ENCODE data around the gene CDK11A. TPM values are rescaled to one million over a fixed set of nuclear protein-coding genes. Genes with fewer than 3 reads are reported as not detected.

The CDK11A gene
- total and polyA plus RNA-seq, 4 donors, result 16.5 to 45.1 (median 27.3) TPM

DNA sequence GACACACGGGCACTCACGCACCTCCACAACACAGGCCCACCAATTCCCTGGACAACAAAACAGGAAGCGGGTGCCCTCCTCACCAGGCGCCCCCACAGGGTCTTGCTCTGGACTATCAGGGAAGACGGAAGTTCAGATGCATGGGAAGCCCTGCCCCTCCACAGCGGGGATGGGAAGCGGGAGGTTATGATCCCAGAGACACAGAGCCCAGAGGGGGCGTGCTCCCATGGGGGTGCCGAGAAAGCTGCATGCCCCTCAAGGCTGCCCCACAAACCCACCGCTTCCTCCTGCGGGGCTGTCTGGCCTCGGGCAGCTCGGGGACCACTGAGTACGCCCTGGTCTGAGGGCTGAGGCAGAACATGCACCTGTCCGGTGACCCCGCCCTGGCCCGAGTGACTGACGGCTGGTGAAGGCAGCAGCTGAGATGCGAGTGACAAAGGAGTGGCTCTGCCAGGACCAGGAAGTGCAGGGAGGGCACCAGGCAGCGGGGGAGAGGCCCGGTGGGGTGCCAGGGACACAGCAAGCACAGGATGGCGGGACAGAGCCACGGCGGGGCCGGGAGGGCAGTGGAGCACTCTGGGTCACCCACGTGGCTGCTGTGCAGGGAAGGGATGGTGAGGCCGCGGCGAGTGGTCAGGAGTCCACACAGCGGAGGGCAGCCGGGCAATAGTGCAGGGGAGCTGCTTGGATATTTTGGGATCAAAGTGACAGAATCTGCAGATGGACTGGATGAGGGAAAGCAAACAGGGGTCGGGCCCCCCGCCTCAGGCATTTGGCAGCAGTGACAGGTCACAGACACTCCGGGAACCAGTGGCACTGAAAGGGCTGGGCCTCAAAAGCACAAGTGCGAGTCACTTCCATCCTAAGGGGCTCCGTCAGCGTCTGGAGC is 35.5 kb upstream of the CDK11A start:
- no peak for TF ChIP-seq CTCF (IDR thresholded peaks at IDR 0.05; ENCODE audit: control extremely low read depth, extremely low read depth)
- Histone ChIP-seq H3K27me3 (ENCODE audit: control insufficient read depth in 3 of 3, insufficient read depth in 3 of 3, low read length in 2 of 3) (no peaks in the 10 kb centered on the region), H3K4me3 (no peak overlapping the region), H3K27ac (ENCODE audit: low read depth in 1 of 2, low read length in 1 of 2) (peak overlapping the region in 1 of 2 donors; percentile 83), H3K9ac (ENCODE audit: insufficient read depth in 1 of 2, low read length in 2 of 2) (no peak overlapping the region), H3K4me1 (ENCODE audit: control insufficient read depth in 5 of 5, insufficient read depth in 5 of 5, low read length in 5 of 5) (peaks cover 0 to 12% (median 0%) of the 10 kb centered on the region in 5 donors), H3K9me3 (ENCODE audit: control insufficient read depth in 4 of 4, insufficient read depth in 3 of 4, low read length in 3 of 4) (no peaks in the 10 kb centered on the region), H3K36me3 (ENCODE audit: control insufficient read depth in 4 of 4, insufficient read depth in 4 of 4, low read length in 4 of 4) (peaks cover 4 to 69% (median 20%) of the 10 kb centered on the region in 4 donors)
- ATAC-seq (ENCODE audit: insufficient read depth, low FRiP score) (no peak), DNase-seq (no peak)
- 91 to 93% methylated on average over 37 of the region's 37 CpGs for WGBS, 2 donors

GRCh38 chr1:1758692-1759455 is 34.7 kb upstream of the CDK11A start:
- peaks cover 0 to 9% (median 0%) of the 10 kb centered on the region in 5 donors for H3K4me1 ChIP-seq (ENCODE audit: control insufficient read depth in 5 of 5, insufficient read depth in 5 of 5, low read length in 5 of 5)
- no peak overlapping the region for H3K4me3 ChIP-seq
- peak overlapping the region in 1 of 2 donors; percentile 83 for H3K27ac ChIP-seq (ENCODE audit: low read depth in 1 of 2, low read length in 1 of 2)
- TF ChIP-seq CTCF (IDR thresholded peaks at IDR 0.05; ENCODE audit: control extremely low read depth, extremely low read depth), result no peak
- H3K36me3 ChIP-seq (ENCODE audit: control insufficient read depth in 4 of 4, insufficient read depth in 4 of 4, low read length in 4 of 4), result peaks cover 4 to 71% (median 19%) of the 10 kb centered on the region in 4 donors
- ATAC-seq (ENCODE audit: insufficient read depth, low FRiP score) (peak; percentile 89), DNase-seq (no peak)
- H3K27me3 ChIP-seq (ENCODE audit: control insufficient read depth in 3 of 3, insufficient read depth in 3 of 3, low read length in 2 of 3), result no peaks in the 10 kb centered on the region
- WGBS, 2 donors, result 61% methylated on average over 29 to 34 of the region's 34 CpGs
- no peaks in the 10 kb centered on the region for H3K9me3 ChIP-seq (ENCODE audit: control insufficient read depth in 4 of 4, insufficient read depth in 3 of 4, low read length in 3 of 4)
- no peak overlapping the region for H3K9ac ChIP-seq (ENCODE audit: insufficient read depth in 1 of 2, low read length in 2 of 2)

DNA sequence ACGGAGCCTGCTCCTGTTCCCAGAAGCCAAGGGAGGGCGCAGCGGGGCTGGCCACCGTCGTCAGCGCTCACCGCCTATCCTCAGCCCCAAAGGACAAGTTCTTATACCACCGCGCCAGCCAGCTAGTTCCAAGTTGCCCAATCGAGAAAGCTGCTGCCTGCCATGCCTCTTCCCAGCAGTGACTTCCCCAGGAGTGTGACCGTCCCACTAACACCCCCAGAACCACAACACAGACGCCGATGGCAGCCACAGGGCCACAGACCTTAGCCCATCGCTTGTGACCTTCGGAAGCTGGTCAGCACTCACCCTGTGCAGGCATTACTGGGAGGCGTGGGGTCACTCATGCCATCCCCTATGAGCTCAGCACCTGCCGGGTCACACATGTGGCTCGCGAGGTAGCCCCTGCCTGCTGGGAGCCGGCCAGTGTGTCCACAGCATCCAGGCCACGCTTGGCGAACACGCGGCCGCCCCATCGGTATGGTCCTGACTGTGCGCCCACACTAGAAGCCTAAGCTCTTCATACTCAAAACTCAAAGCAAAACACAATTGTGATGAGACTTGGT is 34.0 kb upstream of the CDK11A start:
- peaks cover 4 to 76% (median 23%) of the 10 kb centered on the region in 4 donors for H3K36me3 ChIP-seq (ENCODE audit: control insufficient read depth in 4 of 4, insufficient read depth in 4 of 4, low read length in 4 of 4)
- DNase-seq, result no peak
- H3K27ac ChIP-seq (ENCODE audit: low read depth in 1 of 2, low read length in 1 of 2), result peak overlapping the region in 1 of 2 donors; percentile 55
- no peaks in the 10 kb centered on the region for H3K27me3 ChIP-seq (ENCODE audit: control insufficient read depth in 3 of 3, insufficient read depth in 3 of 3, low read length in 2 of 3)
- no peaks in the 10 kb centered on the region for H3K9me3 ChIP-seq (ENCODE audit: control insufficient read depth in 4 of 4, insufficient read depth in 3 of 4, low read length in 3 of 4)
- WGBS, 2 donors, result 83 to 88% methylated on average over 27 of the region's 27 CpGs
- ATAC-seq (ENCODE audit: insufficient read depth, low FRiP score), result no peak
- H3K4me1 ChIP-seq (ENCODE audit: control insufficient read depth in 5 of 5, insufficient read depth in 5 of 5, low read length in 5 of 5), result peaks cover 0 to 8% (median 0%) of the 10 kb centered on the region in 5 donors
- no peak overlapping the region for H3K4me3 ChIP-seq
- TF ChIP-seq CTCF (IDR thresholded peaks at IDR 0.05; ENCODE audit: control extremely low read depth, extremely low read depth), result no peak
- H3K9ac ChIP-seq (ENCODE audit: insufficient read depth in 1 of 2, low read length in 2 of 2), result no peak overlapping the region

Data from lung (tissue), 12 donors.